ENCODE data around the gene GRHPR.

DNA sequence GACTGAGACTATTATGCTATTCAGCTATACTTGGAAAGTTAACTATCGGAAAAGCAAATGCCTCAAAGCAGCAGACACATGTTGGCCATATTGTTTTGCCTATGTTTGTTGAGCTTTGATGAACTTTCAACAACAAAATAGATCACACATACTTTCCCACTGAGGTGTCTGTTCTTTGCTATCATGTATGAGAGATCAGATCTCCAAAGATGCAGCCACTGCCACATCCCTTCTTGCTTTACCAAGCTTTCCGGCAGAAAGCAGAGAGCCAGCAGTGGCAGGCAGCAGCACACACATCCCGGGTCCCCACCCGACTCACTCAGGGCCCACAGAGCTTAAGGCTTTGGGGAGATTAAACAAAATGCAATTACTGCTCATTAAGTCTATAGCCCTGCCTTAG is 23.9 kb downstream of the GRHPR start:
- TF ChIP-seq PAX5 (IDR thresholded peaks at IDR 0.05; ENCODE audit: insufficient read depth, low read length, severe bottlenecking) (no peak), POLR2A (IDR thresholded peaks at IDR 0.05; ENCODE audit: low read depth, low read length) (no peak), SPI1 (IDR thresholded peaks at IDR 0.05; ENCODE audit: low read depth, low read length) (no peak)

All from GM12891 (cell line).